GM23338 (cell line): ENCODE results near the gene NFE2L1. TPM values are rescaled to one million over a fixed set of nuclear protein-coding genes. Genes with fewer than 3 reads are reported as not detected.

Experiments used
- ATAC-seq: fragments of 200-7000 bp; cut with Tn5 transposase; 3 replicates; pipeline ENCODE4 v1.9.1; 2020
- DNase-seq: peaks from one replicate; pipeline ENCODE4 v3.0.0-alpha.2; 2015; ENCODE audit warnings: low spot score
- H2AFZ ChIP-seq: fragments of 200-600 bp; sonication (generic); 2 replicates; pipeline ENCODE4 v1.8.0; 2016; ENCODE audit warnings: antibody characterized with exemption, mild to moderate bottlenecking, moderate library complexity
- H3F3A ChIP-seq: fragments of 200-600 bp; sonication (generic); replicated peaks from 2 replicates; pipeline ENCODE4 v1.8.0; 2017; ENCODE audit warnings: antibody characterized with exemption, mixed run types, low read depth
- H3K27ac ChIP-seq: fragments of 200-600 bp; sonication (generic); 2 replicates; pipeline ENCODE4 v1.6.1; 2016; ENCODE audit warnings: low read depth
- H3K27me3 ChIP-seq: fragments of 200-600 bp; sonication (generic); 2 replicates; pipeline ENCODE4 v1.8.0; 2016; ENCODE audit warnings: mild to moderate bottlenecking, mixed run types, moderate library complexity; ENCODE audit not compliant: insufficient read depth
- H3K36me3 ChIP-seq: fragments of 200-600 bp; sonication (generic); 2 replicates; pipeline ENCODE4 v1.8.0; 2016; ENCODE audit warnings: mild to moderate bottlenecking; ENCODE audit not compliant: insufficient read depth
- H3K4me1 ChIP-seq: fragments of 200-600 bp; sonication (generic); 2 replicates; pipeline ENCODE4 v1.8.0; 2016; ENCODE audit warnings: mild to moderate bottlenecking, moderate library complexity; ENCODE audit not compliant: insufficient read depth
- H3K4me2 ChIP-seq: fragments of 200-600 bp; sonication (generic); 2 replicates; pipeline ENCODE4 v1.7.1; 2017; ENCODE audit warnings: mixed run types
- H3K4me3 ChIP-seq: fragments of 200-600 bp; sonication (generic); 2 replicates; pipeline ENCODE4 v1.6.1; 2016; ENCODE audit warnings: mixed run types
- H3K79me2 ChIP-seq: fragments of 200-600 bp; sonication (generic); replicated peaks from 2 replicates; pipeline ENCODE4 v1.8.0; 2017; ENCODE audit warnings: mild to moderate bottlenecking; ENCODE audit not compliant: insufficient read depth
- H3K9me2 ChIP-seq: fragments of 200-600 bp; sonication (generic); 2 replicates; pipeline ENCODE4 v1.8.0; 2017; ENCODE audit not compliant: insufficient read depth
- H4K20me1 ChIP-seq: fragments of 200-600 bp; sonication (generic); replicated peaks from 2 replicates; pipeline ENCODE4 v1.8.0; 2017; ENCODE audit warnings: mild to moderate bottlenecking; ENCODE audit not compliant: insufficient read depth
- H3K27ac Mint-ChIP-seq: 2 replicates; pipeline ENCODE4 v1.8.0; 2020; ENCODE audit warnings: inconsistent platforms, mild to moderate bottlenecking, moderate library complexity, mixed read lengths
- H3K27me3 Mint-ChIP-seq: 3 replicates; pipeline ENCODE4 v1.8.0; 2022; ENCODE audit warnings: low read depth, mild to moderate bottlenecking, moderate library complexity, mixed read lengths, inconsistent platforms; ENCODE audit not compliant: insufficient read depth, poor library complexity
- H3K36me3 Mint-ChIP-seq: 3 replicates; pipeline ENCODE4 v1.8.0; 2021; ENCODE audit warnings: low read depth, mild to moderate bottlenecking, inconsistent platforms, moderate library complexity, mixed read lengths
- H3K4me1 Mint-ChIP-seq: 3 replicates; pipeline ENCODE4 v1.8.0; 2020; ENCODE audit warnings: mild to moderate bottlenecking, inconsistent platforms, mixed read lengths
- H3K4me3 Mint-ChIP-seq: 3 replicates; pipeline ENCODE4 v1.8.0; 2021; ENCODE audit warnings: moderate library complexity, mild to moderate bottlenecking, inconsistent platforms, mixed read lengths
- H3K9me3 Mint-ChIP-seq: 3 replicates; pipeline ENCODE4 v1.8.0; 2020; ENCODE audit warnings: moderate library complexity, mild to moderate bottlenecking, inconsistent platforms, mixed read lengths
- CREB1 ChIP-seq: fragments of 250-450 bp; sonication (Bioruptor Pico); IDR thresholded peaks from 2 replicates; pipeline ENCODE4 v1.5.0; 2020; ENCODE audit warnings: low read depth, mild to moderate bottlenecking, moderate library complexity
- EZH2 ChIP-seq: fragments of 200-600 bp; sonication (generic); IDR thresholded peaks from one replicate; pipeline ENCODE4 v1.8.0; 2017; ENCODE audit warnings: antibody characterized with exemption, mild to moderate bottlenecking, low read depth; ENCODE audit not compliant: unreplicated experiment
- EZH2phosphoT487 ChIP-seq: fragments of 200-600 bp; sonication (generic); IDR thresholded peaks from one replicate; pipeline ENCODE4 v1.8.1; 2018; ENCODE audit warnings: antibody characterized with exemption; ENCODE audit not compliant: unreplicated experiment
- JUNB ChIP-seq: IDR thresholded peaks from one replicate; pipeline ENCODE4 v1.6.1; 2016; ENCODE audit warnings: antibody characterized with exemption; ENCODE audit not compliant: unreplicated experiment
- NANOG ChIP-seq: IDR thresholded peaks from 2 replicates; pipeline ENCODE4 v1.6.1; 2016; ENCODE audit warnings: antibody characterized with exemption, borderline replicate concordance
- POLR2AphosphoS5 ChIP-seq: IDR thresholded peaks from 2 replicates; pipeline ENCODE4 v1.6.1; 2016; ENCODE audit warnings: antibody characterized with exemption, low read depth
- STAT1 ChIP-seq: IDR thresholded peaks from one replicate; pipeline ENCODE4 v1.6.1; 2016; ENCODE audit warnings: antibody characterized with exemption; ENCODE audit not compliant: unreplicated experiment
- ZNF114 ChIP-seq: fragments of 250-450 bp; sonication (Bioruptor Pico); IDR thresholded peaks from 2 replicates; pipeline ENCODE4 v1.5.0; 2020; ENCODE audit warnings: mild to moderate bottlenecking, moderate library complexity
- ZNF331 ChIP-seq: fragments of 250-450 bp; sonication (Bioruptor Pico); IDR thresholded peaks from 2 replicates; pipeline ENCODE4 v1.5.0; 2020; ENCODE audit warnings: low read depth, mild to moderate bottlenecking, moderate library complexity
- polyA plus RNA-seq: library from polyadenylated mRNA; unstranded; fragments of >200 nt; fragmentation: Nextera tagmentation; extraction: Ambion mirVana; gene quantifications from 2 replicates; pipeline ENCODE4 v1.2.1, GENCODE V29; 2016
- total RNA-seq: library from RNA; depleted of rRNA; stranded (reverse); fragments of >200 nt; shearing (Covaris generic); gene quantifications from 2 replicates; pipeline ENCODE4 v1.2.3, GENCODE V29; 2014
- TF ChIP-seq, protein P1 (sequence below), 2 experiments: fragments of 200-600 bp in 1 of 2; sonication (generic) in 1 of 2; conservative IDR thresholded peaks; 2 replicates each; pipeline versions ENCODE4 v1.5.1 to v1.6.1; 2016 to 2017; ENCODE audit warnings: antibody characterized with exemption in 2 of 2, low read depth in 2 of 2, mild to moderate bottlenecking in 2 of 2, moderate library complexity in 1 of 2
- TF ChIP-seq, protein P2 (sequence below): IDR thresholded peaks from one replicate; pipeline ENCODE4 v1.6.1; 2018; ENCODE audit warnings: antibody characterized with exemption; ENCODE audit not compliant: unreplicated experiment
- TF ChIP-seq, protein P3 (sequence below): IDR thresholded peaks from 2 replicates; pipeline ENCODE4 v1.6.1; 2016; ENCODE audit warnings: antibody characterized with exemption
- TF ChIP-seq, protein P4 (sequence below): fragments of 250-450 bp; sonication (Bioruptor Pico); IDR thresholded peaks from 2 replicates; pipeline ENCODE4 v1.5.0; 2020; ENCODE audit warnings: mild to moderate bottlenecking, moderate library complexity

Gene NFE2L1
- total and polyA plus RNA-seq, 2 experiments from 2014 or later = 39.9 to 138 TPM

DNA sequence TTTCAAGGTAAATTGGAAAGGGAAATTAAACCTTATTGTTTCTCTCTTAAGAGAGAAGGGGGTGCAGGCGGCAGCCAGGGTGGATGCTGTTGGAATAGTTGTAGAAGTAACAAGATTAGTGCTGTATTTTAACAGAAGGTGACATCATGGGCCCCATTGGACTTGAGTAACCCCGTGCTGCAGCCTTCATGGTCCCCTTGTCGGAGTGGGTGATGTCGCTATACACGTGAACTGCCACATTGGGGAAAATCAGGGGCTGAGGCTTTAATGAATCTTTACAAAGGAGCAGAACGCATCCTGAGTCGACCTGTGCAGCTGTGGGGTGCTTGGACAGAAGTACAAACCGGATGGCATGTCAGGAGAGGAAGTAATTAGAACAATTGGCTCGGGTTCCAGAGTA, 62.6 kb downstream of the NFE2L1 start:
- Mint-ChIP-seq H3K27me3 (peaks cover 14% of the 10 kb centered on the region), H3K4me1 (peaks cover 12% of the 10 kb centered on the region), H3K36me3 (peaks cover 15% of the 10 kb centered on the region; the same call in 2 of the 3 replicates), H3K9me3 (no peaks in the 10 kb centered on the region), H3K4me3 (no peak overlapping the region; the same call in 2 of the 3 replicates), H3K27ac (peak overlapping the region; percentile 50; the same call in 1 of the 2 replicates)
- no peaks in the 10 kb centered on the region for H3K27me3 ChIP-seq
- peaks cover 16% of the 10 kb centered on the region for H4K20me1 ChIP-seq
- H3K36me3 ChIP-seq = peaks cover 3% of the 10 kb centered on the region; the same call in 1 of the 2 replicates
- no peak overlapping the region for H3K4me2 ChIP-seq
- H2AFZ ChIP-seq = no peak overlapping the region
- TF ChIP-seq EZH2 (no peak), POLR2AphosphoS5 (no peak), CREB1 (CRISPR knock-in tag) (no peak), ZNF114 (CRISPR knock-in tag) (no peak), EZH2phosphoT487 (no peak), JUNB (no peak), NANOG (no peak), STAT1 (no peak), ZNF331 (CRISPR knock-in tag) (no peak)
- TF ChIP-seq, protein P1, sequence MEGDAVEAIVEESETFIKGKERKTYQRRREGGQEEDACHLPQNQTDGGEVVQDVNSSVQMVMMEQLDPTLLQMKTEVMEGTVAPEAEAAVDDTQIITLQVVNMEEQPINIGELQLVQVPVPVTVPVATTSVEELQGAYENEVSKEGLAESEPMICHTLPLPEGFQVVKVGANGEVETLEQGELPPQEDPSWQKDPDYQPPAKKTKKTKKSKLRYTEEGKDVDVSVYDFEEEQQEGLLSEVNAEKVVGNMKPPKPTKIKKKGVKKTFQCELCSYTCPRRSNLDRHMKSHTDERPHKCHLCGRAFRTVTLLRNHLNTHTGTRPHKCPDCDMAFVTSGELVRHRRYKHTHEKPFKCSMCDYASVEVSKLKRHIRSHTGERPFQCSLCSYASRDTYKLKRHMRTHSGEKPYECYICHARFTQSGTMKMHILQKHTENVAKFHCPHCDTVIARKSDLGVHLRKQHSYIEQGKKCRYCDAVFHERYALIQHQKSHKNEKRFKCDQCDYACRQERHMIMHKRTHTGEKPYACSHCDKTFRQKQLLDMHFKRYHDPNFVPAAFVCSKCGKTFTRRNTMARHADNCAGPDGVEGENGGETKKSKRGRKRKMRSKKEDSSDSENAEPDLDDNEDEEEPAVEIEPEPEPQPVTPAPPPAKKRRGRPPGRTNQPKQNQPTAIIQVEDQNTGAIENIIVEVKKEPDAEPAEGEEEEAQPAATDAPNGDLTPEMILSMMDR (conservative IDR thresholded peaks at IDR 0.05; ENCODE audit: low read depth in 2 of 2) = no peak
- TF ChIP-seq, protein P2, sequence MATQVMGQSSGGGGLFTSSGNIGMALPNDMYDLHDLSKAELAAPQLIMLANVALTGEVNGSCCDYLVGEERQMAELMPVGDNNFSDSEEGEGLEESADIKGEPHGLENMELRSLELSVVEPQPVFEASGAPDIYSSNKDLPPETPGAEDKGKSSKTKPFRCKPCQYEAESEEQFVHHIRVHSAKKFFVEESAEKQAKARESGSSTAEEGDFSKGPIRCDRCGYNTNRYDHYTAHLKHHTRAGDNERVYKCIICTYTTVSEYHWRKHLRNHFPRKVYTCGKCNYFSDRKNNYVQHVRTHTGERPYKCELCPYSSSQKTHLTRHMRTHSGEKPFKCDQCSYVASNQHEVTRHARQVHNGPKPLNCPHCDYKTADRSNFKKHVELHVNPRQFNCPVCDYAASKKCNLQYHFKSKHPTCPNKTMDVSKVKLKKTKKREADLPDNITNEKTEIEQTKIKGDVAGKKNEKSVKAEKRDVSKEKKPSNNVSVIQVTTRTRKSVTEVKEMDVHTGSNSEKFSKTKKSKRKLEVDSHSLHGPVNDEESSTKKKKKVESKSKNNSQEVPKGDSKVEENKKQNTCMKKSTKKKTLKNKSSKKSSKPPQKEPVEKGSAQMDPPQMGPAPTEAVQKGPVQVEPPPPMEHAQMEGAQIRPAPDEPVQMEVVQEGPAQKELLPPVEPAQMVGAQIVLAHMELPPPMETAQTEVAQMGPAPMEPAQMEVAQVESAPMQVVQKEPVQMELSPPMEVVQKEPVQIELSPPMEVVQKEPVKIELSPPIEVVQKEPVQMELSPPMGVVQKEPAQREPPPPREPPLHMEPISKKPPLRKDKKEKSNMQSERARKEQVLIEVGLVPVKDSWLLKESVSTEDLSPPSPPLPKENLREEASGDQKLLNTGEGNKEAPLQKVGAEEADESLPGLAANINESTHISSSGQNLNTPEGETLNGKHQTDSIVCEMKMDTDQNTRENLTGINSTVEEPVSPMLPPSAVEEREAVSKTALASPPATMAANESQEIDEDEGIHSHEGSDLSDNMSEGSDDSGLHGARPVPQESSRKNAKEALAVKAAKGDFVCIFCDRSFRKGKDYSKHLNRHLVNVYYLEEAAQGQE = no peak
- TF ChIP-seq, protein P3, sequence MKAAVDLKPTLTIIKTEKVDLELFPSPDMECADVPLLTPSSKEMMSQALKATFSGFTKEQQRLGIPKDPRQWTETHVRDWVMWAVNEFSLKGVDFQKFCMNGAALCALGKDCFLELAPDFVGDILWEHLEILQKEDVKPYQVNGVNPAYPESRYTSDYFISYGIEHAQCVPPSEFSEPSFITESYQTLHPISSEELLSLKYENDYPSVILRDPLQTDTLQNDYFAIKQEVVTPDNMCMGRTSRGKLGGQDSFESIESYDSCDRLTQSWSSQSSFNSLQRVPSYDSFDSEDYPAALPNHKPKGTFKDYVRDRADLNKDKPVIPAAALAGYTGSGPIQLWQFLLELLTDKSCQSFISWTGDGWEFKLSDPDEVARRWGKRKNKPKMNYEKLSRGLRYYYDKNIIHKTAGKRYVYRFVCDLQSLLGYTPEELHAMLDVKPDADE = no peak
- TF ChIP-seq, protein P4, sequence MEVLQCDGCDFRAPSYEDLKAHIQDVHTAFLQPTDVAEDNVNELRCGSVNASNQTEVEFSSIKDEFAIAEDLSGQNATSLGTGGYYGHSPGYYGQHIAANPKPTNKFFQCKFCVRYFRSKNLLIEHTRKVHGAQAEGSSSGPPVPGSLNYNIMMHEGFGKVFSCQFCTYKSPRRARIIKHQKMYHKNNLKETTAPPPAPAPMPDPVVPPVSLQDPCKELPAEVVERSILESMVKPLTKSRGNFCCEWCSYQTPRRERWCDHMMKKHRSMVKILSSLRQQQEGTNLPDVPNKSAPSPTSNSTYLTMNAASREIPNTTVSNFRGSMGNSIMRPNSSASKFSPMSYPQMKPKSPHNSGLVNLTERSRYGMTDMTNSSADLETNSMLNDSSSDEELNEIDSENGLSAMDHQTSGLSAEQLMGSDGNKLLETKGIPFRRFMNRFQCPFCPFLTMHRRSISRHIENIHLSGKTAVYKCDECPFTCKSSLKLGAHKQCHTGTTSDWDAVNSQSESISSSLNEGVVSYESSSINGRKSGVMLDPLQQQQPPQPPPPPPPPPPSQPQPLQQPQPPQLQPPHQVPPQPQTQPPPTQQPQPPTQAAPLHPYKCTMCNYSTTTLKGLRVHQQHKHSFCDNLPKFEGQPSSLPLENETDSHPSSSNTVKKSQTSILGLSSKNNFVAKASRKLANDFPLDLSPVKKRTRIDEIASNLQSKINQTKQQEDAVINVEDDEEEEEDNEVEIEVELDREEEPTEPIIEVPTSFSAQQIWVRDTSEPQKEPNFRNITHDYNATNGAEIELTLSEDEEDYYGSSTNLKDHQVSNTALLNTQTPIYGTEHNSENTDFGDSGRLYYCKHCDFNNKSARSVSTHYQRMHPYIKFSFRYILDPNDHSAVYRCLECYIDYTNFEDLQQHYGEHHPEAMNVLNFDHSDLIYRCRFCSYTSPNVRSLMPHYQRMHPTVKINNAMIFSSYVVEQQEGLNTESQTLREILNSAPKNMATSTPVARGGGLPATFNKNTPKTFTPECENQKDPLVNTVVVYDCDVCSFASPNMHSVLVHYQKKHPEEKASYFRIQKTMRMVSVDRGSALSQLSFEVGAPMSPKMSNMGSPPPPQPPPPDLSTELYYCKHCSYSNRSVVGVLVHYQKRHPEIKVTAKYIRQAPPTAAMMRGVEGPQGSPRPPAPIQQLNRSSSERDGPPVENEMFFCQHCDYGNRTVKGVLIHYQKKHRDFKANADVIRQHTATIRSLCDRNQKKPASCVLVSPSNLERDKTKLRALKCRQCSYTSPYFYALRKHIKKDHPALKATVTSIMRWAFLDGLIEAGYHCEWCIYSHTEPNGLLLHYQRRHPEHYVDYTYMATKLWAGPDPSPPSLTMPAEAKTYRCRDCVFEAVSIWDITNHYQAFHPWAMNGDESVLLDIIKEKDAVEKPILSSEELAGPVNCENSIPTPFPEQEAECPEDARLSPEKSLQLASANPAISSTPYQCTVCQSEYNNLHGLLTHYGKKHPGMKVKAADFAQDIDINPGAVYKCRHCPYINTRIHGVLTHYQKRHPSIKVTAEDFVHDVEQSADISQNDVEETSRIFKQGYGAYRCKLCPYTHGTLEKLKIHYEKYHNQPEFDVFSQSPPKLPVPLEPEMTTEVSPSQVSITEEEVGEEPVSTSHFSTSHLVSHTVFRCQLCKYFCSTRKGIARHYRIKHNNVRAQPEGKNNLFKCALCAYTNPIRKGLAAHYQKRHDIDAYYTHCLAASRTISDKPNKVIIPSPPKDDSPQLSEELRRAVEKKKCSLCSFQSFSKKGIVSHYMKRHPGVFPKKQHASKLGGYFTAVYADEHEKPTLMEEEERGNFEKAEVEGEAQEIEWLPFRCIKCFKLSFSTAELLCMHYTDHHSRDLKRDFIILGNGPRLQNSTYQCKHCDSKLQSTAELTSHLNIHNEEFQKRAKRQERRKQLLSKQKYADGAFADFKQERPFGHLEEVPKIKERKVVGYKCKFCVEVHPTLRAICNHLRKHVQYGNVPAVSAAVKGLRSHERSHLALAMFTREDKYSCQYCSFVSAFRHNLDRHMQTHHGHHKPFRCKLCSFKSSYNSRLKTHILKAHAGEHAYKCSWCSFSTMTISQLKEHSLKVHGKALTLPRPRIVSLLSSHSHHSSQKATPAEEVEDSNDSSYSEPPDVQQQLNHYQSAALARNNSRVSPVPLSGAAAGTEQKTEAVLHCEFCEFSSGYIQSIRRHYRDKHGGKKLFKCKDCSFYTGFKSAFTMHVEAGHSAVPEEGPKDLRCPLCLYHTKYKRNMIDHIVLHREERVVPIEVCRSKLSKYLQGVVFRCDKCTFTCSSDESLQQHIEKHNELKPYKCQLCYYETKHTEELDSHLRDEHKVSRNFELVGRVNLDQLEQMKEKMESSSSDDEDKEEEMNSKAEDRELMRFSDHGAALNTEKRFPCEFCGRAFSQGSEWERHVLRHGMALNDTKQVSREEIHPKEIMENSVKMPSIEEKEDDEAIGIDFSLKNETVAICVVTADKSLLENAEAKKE (CRISPR knock-in tag) = no peak
- peaks cover 56% of the 10 kb centered on the region for H3K79me2 ChIP-seq
- H3K4me1 ChIP-seq = peaks cover 15% of the 10 kb centered on the region
- ATAC-seq (no peak), DNase-seq (no peak)
- peaks cover 7% of the 10 kb centered on the region for H3F3A ChIP-seq
- no peak overlapping the region for H3K4me3 ChIP-seq
- no peaks in the 10 kb centered on the region for H3K9me2 ChIP-seq
- no peak overlapping the region for H3K27ac ChIP-seq
